Right lobe of liver (tissue), 4 donors: ENCODE data around the gene DIP2C.

Experiments
- CTCF ChIP-seq, 4 donors: fragments of 200-600 bp in 3 of 4; fragments of 450-650 bp in 1 of 4; IDR thresholded peaks; one replicate each; pipeline versions ENCODE4 v1.5.1 to v1.8.0; 2016 to 2022; ENCODE audit warnings: antibody characterized with exemption in 4 of 4, mild to moderate bottlenecking in 2 of 4
- POLR2A ChIP-seq: fragments of 450-650 bp; IDR thresholded peaks from one replicate; pipeline ENCODE4 v1.6.1; 2017; ENCODE audit warnings: antibody characterized with exemption, mild to moderate bottlenecking
- donor health status: DM: no; HTN: no; CAD: no.
- donor health status: DM: no; HTN: no; CAD: no.
- donor health status: DM: no; HTN: yes; CAD: no.

DNA sequence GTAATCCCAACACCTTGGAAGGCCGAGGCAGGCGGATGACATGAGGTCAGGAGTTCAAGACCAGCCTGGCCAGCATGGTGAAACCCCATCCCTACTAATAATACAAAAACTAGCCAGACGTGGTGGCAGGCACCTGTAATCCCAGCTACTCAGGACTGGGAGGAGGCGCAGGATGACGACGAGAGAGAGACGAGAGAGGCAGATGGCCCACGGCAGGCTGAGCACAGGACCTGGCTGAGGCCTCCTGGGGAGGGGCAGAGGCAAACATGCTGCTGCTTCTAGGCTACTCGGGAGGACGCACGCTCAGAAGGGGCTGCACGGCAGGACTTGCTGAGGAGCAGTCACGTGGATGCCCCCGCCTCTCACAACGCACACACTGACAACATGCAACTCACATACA is 22.4 kb downstream of the DIP2C start:
- no peak for TF ChIP-seq CTCF (IDR thresholded peaks at IDR 0.05)
- no peak for TF ChIP-seq POLR2A
